Loucy (cell line): Measurements from ENCODE around the gene CCDC71.

Experiments used
- H2AFZ ChIP-seq: fragments of 200-600 bp; sonication (generic); 2 replicates; pipeline ENCODE4 v1.6.0; 2016; ENCODE audit warnings: antibody characterized with exemption, mild to moderate bottlenecking, low read length, moderate library complexity
- H3F3A ChIP-seq: fragments of 200-600 bp; 2 replicates; pipeline ENCODE4 v1.6.0; 2016; ENCODE audit warnings: antibody characterized with exemption, low read depth, mild to moderate bottlenecking
- H3K27me3 ChIP-seq: fragments of 200-600 bp; sonication (generic); 2 replicates; pipeline ENCODE4 v1.6.1; 2014; ENCODE audit warnings: low read length, mild to moderate bottlenecking; ENCODE audit not compliant: insufficient read depth, poor library complexity, severe bottlenecking
- H3K36me3 ChIP-seq: fragments of 200-600 bp; sonication (generic); 2 replicates; pipeline ENCODE4 v1.6.1; 2016; ENCODE audit warnings: low read length; ENCODE audit not compliant: insufficient read depth
- H3K4me1 ChIP-seq: fragments of 200-600 bp; sonication (generic); 2 replicates; pipeline ENCODE4 v1.5.1; 2014; ENCODE audit warnings: low read length, mild to moderate bottlenecking; ENCODE audit not compliant: insufficient read depth, poor library complexity, severe bottlenecking
- H3K4me2 ChIP-seq: fragments of 200-600 bp; sonication (generic); 2 replicates; pipeline ENCODE4 v1.6.0; 2014; ENCODE audit warnings: antibody characterized with exemption, low read length, low read depth, mild to moderate bottlenecking; ENCODE audit not compliant: poor library complexity, severe bottlenecking
- H3K4me3 ChIP-seq: fragments of 200-600 bp; sonication (generic); 2 replicates; pipeline ENCODE4 v1.5.1; 2014; ENCODE audit warnings: low read length, mild to moderate bottlenecking, mixed read lengths; ENCODE audit not compliant: poor library complexity, severe bottlenecking
- H3K79me2 ChIP-seq: fragments of 200-600 bp; sonication (generic); 2 replicates; pipeline ENCODE4 v1.6.1; 2014; ENCODE audit warnings: low read length; ENCODE audit not compliant: insufficient read depth
- H3K9ac ChIP-seq: fragments of 200-600 bp; sonication (generic); 2 replicates; pipeline ENCODE4 v1.6.0; 2014; ENCODE audit warnings: mild to moderate bottlenecking, low read depth, low read length, moderate library complexity; ENCODE audit not compliant: poor library complexity, severe bottlenecking
- H3K9me2 ChIP-seq: fragments of 200-600 bp; sonication (generic); replicated peaks from 2 replicates; pipeline ENCODE4 v1.6.1; 2016; ENCODE audit warnings: low read depth, low read length, mixed read lengths
- H3K9me3 ChIP-seq: fragments of 200-600 bp; sonication (generic); 2 replicates; pipeline ENCODE4 v1.6.1; 2014; ENCODE audit warnings: mild to moderate bottlenecking, antibody characterized with exemption, low read length, low read depth; ENCODE audit not compliant: insufficient read depth
- H4K20me1 ChIP-seq: fragments of 200-600 bp; sonication (generic); 2 replicates; pipeline ENCODE4 v1.6.0; 2014; ENCODE audit warnings: antibody characterized with exemption, low read length, mild to moderate bottlenecking; ENCODE audit not compliant: insufficient read depth, poor library complexity, severe bottlenecking
- EZH2phosphoT487 ChIP-seq: fragments of 200-600 bp; IDR thresholded peaks from 2 replicates; pipeline ENCODE4 v1.6.1; 2018; ENCODE audit warnings: antibody characterized with exemption, mild to moderate bottlenecking, moderate library complexity, borderline replicate concordance
- TF ChIP-seq, protein P1 (sequence below): fragments of 200-600 bp; sonication (generic); conservative IDR thresholded peaks from 2 replicates; pipeline ENCODE4 v1.5.1; 2014; ENCODE audit warnings: mild to moderate bottlenecking, antibody characterized with exemption, low read length

The CCDC71 gene

DNA sequence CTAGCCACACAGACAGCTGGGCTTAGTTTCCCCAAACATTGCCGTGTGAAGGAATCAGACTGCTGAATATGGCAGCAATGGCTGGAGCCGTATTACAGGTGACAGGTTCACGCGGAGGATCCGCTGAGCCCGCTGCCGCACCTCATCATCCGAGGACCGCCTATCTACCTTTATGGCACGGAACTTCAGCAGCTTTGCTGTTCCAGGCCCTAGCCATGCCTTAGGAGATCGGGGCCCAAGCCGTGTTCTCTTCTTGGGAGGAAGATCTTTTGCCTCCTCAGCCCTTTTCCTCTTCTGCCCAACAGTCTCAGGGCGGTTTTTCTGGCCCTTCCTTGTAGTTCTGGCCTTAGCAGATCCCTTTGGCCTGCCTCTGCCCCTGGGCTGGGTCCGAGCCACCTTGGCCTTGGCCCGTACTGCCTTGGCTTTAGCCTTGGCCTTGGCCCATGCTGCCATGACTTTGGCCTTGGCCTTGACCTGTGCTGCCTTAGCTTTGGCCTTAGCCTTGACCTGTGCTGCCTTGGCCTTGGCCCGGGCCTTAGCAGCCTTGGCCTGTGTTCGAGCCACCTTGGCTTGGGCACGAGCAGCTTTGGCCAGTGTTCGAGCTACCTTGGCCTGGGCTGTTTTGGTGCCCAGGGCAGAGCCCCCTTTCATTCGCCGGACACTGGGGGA lies 3.2 kb downstream of the CCDC71 start:
- H3K79me2 ChIP-seq: peaks cover 22% of the 10 kb centered on the region
- no peaks in the 10 kb centered on the region for H3K9me2 ChIP-seq
- no peak overlapping the region for H2AFZ ChIP-seq
- peaks cover 14% of the 10 kb centered on the region for H3K27me3 ChIP-seq
- peaks cover 17% of the 10 kb centered on the region for H3K4me1 ChIP-seq
- H4K20me1 ChIP-seq: no peaks in the 10 kb centered on the region
- H3K9me3 ChIP-seq: no peaks in the 10 kb centered on the region
- TF ChIP-seq, protein P1, sequence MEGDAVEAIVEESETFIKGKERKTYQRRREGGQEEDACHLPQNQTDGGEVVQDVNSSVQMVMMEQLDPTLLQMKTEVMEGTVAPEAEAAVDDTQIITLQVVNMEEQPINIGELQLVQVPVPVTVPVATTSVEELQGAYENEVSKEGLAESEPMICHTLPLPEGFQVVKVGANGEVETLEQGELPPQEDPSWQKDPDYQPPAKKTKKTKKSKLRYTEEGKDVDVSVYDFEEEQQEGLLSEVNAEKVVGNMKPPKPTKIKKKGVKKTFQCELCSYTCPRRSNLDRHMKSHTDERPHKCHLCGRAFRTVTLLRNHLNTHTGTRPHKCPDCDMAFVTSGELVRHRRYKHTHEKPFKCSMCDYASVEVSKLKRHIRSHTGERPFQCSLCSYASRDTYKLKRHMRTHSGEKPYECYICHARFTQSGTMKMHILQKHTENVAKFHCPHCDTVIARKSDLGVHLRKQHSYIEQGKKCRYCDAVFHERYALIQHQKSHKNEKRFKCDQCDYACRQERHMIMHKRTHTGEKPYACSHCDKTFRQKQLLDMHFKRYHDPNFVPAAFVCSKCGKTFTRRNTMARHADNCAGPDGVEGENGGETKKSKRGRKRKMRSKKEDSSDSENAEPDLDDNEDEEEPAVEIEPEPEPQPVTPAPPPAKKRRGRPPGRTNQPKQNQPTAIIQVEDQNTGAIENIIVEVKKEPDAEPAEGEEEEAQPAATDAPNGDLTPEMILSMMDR: no peak
- TF ChIP-seq EZH2phosphoT487: no peak
- H3K4me2 ChIP-seq: no peak overlapping the region
- H3F3A ChIP-seq: no peaks in the 10 kb centered on the region
- no peak overlapping the region for H3K4me3 ChIP-seq
- peaks cover 6% of the 10 kb centered on the region; the same call in 1 of the 2 replicates for H3K36me3 ChIP-seq
- H3K9ac ChIP-seq: no peak overlapping the region

DNA sequence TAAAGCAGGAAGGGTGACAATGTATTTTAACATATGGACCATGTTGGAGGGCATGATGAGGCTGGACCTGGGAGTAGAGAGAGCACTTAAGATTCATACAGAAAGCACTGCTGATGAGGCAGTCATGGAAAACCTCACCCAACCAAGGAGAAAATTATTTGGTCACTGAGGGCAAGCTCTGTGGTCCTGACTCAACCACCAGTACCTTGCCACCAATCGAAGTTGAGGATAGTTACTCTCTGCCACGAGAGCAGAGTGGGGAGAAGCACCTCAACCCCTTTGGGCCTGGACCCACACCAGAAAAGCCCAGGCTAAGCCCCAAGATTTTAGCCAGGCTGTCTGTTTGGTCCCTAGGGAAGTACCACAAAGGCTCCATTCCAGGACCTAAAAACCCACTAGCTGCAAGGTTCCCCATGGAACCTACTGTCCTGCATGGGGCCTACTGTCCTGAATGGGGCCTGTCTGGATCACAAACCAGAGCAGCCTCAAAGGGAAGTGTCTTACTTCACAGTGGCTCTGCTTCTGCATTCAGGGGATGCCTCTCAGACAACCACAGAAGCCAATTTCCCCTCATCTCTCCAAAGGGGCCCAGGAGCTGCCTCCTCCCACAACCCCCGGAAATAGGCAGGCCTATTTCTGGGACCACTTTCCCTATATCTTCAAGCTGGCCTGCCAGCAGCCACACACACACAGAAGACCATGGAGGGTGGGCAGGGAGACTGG lies 4.2 kb downstream of the CCDC71 start:
- H2AFZ ChIP-seq: no peak overlapping the region
- no peaks in the 10 kb centered on the region for H3F3A ChIP-seq
- H4K20me1 ChIP-seq: no peaks in the 10 kb centered on the region
- no peak overlapping the region for H3K4me3 ChIP-seq
- peaks cover 5% of the 10 kb centered on the region for H3K27me3 ChIP-seq
- H3K9me2 ChIP-seq: no peaks in the 10 kb centered on the region
- peaks cover 22% of the 10 kb centered on the region for H3K79me2 ChIP-seq
- no peak overlapping the region for H3K9ac ChIP-seq
- H3K4me2 ChIP-seq: no peak overlapping the region
- peaks cover 6% of the 10 kb centered on the region; the same call in 1 of the 2 replicates for H3K36me3 ChIP-seq
- H3K9me3 ChIP-seq: no peaks in the 10 kb centered on the region
- H3K4me1 ChIP-seq: peaks cover 17% of the 10 kb centered on the region
- TF ChIP-seq, protein P1: no peak

DNA sequence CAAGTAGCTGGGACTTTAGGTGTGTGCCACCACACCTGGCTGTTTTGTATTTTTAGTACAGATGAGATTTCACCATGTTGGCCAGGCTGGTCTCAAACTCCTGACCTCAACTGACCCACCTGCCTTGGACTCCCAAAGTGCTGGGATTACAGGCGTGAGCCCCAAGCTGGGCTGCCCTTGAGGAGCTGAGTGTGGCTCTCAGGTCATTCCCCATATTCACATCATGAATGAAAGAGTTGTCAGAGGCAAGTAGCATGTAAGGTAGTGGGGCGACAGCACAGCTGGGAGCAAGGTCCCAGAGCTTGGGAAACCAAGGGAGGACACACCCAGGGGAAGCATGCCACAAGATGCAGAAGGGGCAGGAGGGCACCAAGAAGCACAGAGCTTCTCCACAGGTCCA lies 4.9 kb downstream of the CCDC71 start:
- Histone ChIP-seq H4K20me1 (no peaks in the 10 kb centered on the region), H3K9me2 (no peaks in the 10 kb centered on the region), H2AFZ (no peak overlapping the region), H3K4me3 (no peak overlapping the region), H3K79me2 (peaks cover 16% of the 10 kb centered on the region), H3F3A (no peaks in the 10 kb centered on the region), H3K4me2 (no peak overlapping the region), H3K36me3 (peaks cover 6% of the 10 kb centered on the region; the same call in 1 of the 2 replicates), H3K9me3 (no peaks in the 10 kb centered on the region), H3K27me3 (no peaks in the 10 kb centered on the region), H3K9ac (no peak overlapping the region), H3K4me1 (peaks cover 12% of the 10 kb centered on the region)
- no peak for TF ChIP-seq EZH2phosphoT487
- TF ChIP-seq, protein P1: no peak
